GM18951 (cell line): ENCODE measurements around the gene ALKBH5.

Experiments used
- POLR2A ChIP-seq: IDR thresholded peaks from 4 replicates; pipeline ENCODE4 v1.6.1; 2011; ENCODE audit warnings: mild to moderate bottlenecking; ENCODE audit not compliant: insufficient read length, insufficient read depth; ENCODE audit errors: extremely low read depth
- in situ Hi-C: fragments of 300-500 bp; cut with MboI; formaldehyde crosslinking; loops from one replicate; pipeline ENCODE4 v1.12.0; 2022; ENCODE audit warnings: low sequenced_read_pairs, mixed read lengths, inconsistent platforms; ENCODE audit not compliant: unreplicated experiment

ALKBH5 gene

DNA sequence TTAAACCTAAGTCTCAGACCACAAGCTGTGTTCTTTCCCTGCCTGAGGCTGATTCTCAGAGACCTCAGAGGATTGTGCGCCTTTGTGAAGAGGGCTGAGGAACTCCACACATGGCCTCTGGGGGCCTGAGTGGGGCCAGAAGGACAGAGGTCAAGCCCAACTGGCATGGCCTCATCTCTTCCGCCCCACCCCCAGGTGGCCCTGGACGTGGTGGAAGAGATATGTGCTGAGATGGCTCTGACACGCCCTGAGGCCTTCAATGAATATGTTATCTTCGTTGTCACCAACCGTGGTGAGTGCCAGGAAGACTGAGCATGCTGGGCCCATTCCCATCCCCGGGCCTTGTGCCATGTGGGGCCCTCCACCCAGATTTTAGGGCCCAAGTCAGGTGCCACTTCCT, 20.1 kb upstream of the ALKBH5 start:
- in situ Hi-C loops = no loop called here
- no peak for TF ChIP-seq POLR2A

DNA sequence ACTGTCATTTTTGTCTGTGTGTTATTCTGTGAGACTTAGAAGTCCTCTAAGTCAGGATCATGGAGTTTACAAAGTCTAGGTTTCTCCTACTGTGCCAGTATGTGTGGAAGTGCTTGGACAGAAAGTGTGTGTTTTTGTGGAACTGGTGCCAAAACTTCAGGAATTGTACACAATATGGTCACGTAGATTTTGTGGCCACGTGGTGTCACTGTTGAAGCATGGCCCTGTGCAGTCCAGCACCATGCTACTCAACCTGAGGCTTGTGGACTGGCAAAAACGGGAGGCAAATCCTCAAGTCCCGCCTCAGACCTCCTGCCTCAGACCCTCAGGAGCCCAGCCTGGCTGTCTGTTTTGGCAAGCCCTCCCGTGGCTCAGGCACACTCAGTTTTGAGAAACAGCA, 16.7 kb upstream of the ALKBH5 start:
- in situ Hi-C loops = no loop called here
- no peak for TF ChIP-seq POLR2A

GRCh38 chr17:18167421-18167820, 16.2 kb upstream of the ALKBH5 start:
- no peak for TF ChIP-seq POLR2A
- in situ Hi-C loops = no loop called here

DNA sequence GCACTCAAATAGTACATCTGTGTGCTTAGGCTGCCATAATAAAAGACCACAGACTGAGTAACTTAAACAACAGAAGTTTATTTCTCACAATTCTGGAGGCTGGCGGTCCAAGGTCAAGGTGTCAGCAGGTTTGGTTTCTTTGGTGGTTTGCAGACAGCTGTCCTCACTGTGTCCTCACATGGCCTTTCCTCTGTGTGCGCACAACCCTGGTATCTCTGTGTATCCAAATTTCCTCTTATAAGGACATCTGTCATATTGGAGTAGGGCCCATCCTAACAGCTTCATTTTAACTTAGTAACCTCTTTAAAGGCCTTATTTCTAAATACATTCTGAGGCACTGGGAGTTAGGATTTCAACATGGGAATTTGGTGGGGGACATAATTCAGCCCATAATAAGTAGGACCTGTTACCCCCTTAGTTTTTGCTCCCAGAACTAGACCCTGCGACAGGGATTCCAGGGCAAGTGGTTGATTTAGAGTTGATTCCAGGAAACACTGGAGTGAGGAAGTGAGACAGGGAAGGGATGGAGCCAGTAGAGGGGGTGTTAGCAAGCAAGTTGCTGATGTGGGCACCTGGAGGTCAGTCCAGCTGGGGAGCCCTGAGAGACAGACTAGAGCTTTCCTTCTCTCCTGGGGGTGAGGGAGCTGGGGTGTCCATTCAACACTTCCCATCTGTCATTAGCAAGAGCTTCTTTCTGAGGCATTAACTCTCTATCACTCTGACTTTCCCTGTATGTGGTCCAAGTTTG, 10.9 kb upstream of the ALKBH5 start:
- no peak for TF ChIP-seq POLR2A
- in situ Hi-C loops = no loop called here

- in situ Hi-C loops = no loop called here
- TF ChIP-seq POLR2A = no peak
These were observed 9.9 kb upstream of the ALKBH5 start for GRCh38 chr17:18173740-18174139.

GRCh38 chr17:18176176-18176575, 7.5 kb upstream of the ALKBH5 start:
- in situ Hi-C loops = no loop called here
- no peak for TF ChIP-seq POLR2A

DNA sequence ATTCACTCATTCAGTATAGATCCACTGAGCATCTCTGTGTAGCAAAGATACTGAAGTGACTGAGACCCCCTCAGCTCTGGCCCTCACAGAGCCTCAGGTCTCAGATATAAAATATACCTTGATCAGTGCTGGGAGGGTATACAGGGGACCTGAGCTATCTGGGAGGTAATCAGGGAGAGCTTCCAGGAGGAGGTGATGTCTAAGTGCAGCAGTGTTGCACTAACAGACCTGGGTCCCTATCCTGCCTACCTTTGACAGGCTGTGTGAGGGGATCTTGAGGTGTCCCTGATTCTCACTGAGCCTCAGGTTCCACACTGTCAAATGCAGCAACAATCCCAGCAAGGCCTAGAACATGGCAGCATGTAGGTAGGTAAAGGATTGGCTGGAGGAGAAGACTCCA, 6.5 kb upstream of the ALKBH5 start:
- in situ Hi-C loops = no loop called here
- TF ChIP-seq POLR2A = no peak

DNA sequence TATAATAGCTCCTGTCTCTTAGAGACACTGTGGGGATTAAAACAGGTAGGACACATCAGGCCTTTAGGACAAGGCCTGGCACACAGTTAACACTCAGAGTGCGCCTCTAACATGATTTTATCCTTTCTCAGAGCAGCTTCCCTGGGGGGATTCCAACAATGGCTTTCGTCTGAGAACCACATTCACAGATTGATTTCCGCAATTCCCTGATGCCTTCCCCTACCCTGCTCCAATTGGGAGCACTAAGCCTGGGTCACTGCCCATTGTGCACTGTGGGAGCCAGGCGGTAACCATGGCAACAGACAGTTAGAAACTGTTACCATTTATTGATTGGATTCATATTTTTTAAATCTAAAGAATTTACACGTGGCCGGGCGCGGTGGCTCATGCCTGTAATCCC, 5.9 kb upstream of the ALKBH5 start:
- in situ Hi-C loops = no loop called here
- TF ChIP-seq POLR2A = no peak

DNA sequence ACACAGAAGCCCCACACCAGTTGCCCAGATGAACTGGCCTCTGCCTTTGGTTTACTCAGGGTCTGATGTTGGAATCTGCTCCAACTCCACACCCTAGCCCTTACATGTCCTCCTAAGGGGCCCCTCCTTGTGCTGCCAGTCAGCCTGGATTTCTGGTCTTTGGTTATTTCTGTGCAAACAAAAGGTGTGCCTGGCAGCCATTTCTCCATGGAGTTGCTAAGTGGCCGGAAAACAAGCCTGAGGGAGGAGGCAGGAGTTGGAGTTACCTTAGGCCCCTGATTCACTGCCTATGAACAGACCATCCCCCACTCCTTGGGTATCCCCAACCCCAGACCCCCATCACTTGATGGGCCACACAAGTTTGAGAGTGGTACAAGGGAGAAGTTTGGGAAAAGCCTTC, 4.4 kb upstream of the ALKBH5 start:
- in situ Hi-C loops = no loop called here
- no peak for TF ChIP-seq POLR2A

DNA sequence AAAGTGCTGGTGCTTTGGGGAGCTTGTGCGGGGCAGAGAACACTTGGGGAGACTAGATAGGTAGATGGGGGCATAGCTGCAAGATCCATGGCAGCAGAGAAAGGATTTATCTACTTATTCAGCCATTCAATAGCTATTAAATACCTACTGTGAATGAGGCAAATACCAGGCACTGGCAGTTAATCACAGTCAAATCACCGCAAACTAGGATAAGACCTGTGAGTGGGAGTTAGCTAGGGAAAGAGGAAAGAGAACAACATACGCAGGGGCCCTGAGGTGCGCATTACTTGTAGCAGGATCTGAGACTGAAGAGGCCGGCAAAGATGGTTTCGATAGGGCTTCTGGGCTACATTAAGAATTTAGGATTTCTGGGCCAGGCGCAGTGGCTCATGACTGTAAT, 3.8 kb upstream of the ALKBH5 start:
- in situ Hi-C loops = no loop called here
- TF ChIP-seq POLR2A = no peak

DNA sequence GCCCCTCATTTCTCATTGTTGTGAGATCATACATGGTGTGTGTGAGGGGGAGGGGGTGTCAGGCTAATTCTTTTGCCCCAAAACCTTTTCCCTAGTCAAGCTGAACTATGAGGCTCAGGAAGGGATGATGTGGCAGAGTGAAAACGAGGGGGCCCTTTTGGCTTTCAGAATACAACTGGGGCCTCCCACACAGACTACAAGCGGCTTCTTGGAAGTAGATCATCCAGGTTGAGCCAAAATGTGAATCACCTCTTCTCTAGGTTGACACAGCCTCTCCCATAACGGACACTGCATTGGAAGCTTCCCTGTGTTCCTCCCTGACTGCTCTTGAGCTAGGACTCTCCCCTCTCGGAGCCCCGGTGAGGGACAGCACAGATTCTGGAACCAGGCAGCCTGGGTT, 2.3 kb upstream of the ALKBH5 start:
- no peak for TF ChIP-seq POLR2A

GRCh38 chr17:18182110-18182977, 1.3 kb upstream of the ALKBH5 start:
- no peak for TF ChIP-seq POLR2A
- in situ Hi-C loops = no loop called here

More for the DNA sequence above, 2.3 kb upstream of the ALKBH5 start:
- in situ Hi-C loops = no loop called here

DNA sequence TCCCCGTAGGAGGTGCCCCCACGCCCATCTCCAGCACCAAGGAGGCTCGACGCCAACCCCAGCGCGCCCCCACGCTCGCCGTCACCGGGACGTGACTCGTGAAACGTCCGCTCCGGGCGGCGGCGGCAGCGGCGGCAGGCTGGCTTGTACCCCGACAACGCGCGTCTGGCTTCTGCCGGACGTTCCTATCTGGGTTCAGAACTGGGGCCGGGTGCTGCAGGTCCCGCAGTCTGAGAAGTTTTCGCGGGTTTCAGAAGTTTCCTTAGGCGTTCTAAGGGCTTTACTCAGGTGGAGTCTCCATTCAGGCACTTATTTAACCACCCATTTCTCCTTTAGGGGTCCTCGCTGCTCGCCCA, 672 bp upstream of the ALKBH5 start:
- in situ Hi-C loops = no loop called here
- peak; percentile 77 for TF ChIP-seq POLR2A

DNA sequence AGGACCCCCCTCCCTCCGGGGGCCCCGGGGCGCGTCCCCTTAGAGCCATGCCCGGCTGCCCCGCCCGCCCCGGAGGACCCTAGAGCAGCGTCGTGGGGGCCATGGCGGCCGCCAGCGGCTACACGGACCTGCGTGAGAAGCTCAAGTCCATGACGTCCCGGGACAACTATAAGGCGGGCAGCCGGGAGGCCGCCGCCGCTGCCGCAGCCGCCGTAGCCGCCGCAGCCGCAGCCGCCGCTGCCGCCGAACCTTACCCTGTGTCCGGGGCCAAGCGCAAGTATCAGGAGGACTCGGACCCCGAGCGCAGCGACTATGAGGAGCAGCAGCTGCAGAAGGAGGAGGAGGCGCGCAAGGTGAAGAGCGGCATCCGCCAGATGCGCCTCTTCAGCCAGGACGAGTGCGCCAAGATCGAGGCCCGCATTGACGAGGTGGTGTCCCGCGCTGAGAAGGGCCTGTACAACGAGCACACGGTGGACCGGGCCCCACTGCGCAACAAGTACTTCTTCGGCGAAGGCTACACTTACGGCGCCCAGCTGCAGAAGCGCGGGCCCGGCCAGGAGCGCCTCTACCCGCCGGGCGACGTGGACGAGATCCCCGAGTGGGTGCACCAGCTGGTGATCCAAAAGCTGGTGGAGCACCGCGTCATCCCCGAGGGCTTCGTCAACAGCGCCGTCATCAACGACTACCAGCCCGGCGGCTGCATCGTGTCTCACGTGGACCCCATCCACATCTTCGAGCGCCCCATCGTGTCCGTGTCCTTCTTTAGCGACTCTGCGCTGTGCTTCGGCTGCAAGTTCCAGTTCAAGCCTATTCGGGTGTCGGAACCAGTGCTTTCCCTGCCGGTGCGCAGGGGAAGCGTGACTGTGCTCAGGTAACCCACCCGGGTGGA, 759 bp downstream of the ALKBH5 start:
- TF ChIP-seq POLR2A = no peak
- in situ Hi-C loops = no loop called here

DNA sequence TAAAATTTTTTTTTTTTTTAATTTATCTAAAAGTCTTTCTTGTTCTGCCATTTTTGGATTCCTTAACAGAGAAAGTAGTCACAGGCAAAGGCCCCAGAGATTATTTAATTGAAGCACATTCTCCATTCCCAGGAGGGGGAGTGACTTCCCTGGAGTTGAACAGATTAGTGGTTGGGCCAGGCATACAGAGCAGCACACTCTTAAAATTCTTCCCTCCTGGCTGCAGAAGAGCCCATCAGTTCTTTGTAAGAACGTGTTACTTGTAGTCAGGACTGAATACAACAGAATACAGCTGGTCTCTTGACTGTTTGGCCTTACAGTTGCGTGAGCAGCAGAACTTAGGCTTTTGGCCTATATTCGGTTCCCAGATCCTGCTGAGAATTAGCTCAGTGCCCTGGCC, 1.8 kb downstream of the ALKBH5 start:
- in situ Hi-C loops = no loop called here
- TF ChIP-seq POLR2A = no peak
